Neural cell (in vitro differentiated cells): ENCODE measurements around the gene HDAC11. TPM values are rescaled to one million over a fixed set of nuclear protein-coding genes. Genes with fewer than 3 reads are reported as not detected.

Source experiments
- H2AFZ ChIP-seq: fragments of 200-600, 300-800 bp; sonication (generic), shearing (Covaris generic); 2 replicates; pipeline ENCODE4 v1.6.0; 2014; ENCODE audit warnings: low read depth, mild to moderate bottlenecking, antibody characterized with exemption, low read length, moderate library complexity
- H3F3A ChIP-seq: fragments of 200-600 bp; shearing (Covaris generic); 2 replicates; pipeline ENCODE4 v1.6.1; 2016; ENCODE audit warnings: mild to moderate bottlenecking, moderate library complexity, mixed read lengths, antibody characterized with exemption, low read length; ENCODE audit not compliant: insufficient read depth, poor library complexity, severe bottlenecking
- H3K27ac ChIP-seq: fragments of 200-600, 300-800 bp; sonication (generic), shearing (Covaris generic); 2 replicates; pipeline ENCODE4 v1.5.1; 2014; ENCODE audit warnings: mild to moderate bottlenecking, low read length, moderate library complexity
- H3K27me3 ChIP-seq: fragments of 300-800, 200-600 bp; sonication (generic), shearing (Covaris generic); 2 replicates; pipeline ENCODE4 v1.6.0; 2014; ENCODE audit warnings: mild to moderate bottlenecking, low read depth, low read length, moderate library complexity; ENCODE audit not compliant: insufficient read depth
- H3K36me3 ChIP-seq: fragments of 300-800, 200-600 bp; sonication (generic), shearing (Covaris generic); 2 replicates; pipeline ENCODE4 v1.5.1; 2014; ENCODE audit warnings: mild to moderate bottlenecking, antibody characterized with exemption, low read length, moderate library complexity; ENCODE audit not compliant: insufficient read depth
- H3K4me2 ChIP-seq: fragments of 300-800, 200-600 bp; sonication (generic), shearing (Covaris generic); 2 replicates; pipeline ENCODE4 v1.6.0; 2014; ENCODE audit warnings: mild to moderate bottlenecking, low read length
- H3K4me3 ChIP-seq: fragments of 300-800, 200-600 bp; sonication (generic), shearing (Covaris generic); 2 replicates; pipeline ENCODE4 v1.5.1; 2014; ENCODE audit warnings: mild to moderate bottlenecking, low read length, moderate library complexity
- H3K79me2 ChIP-seq: fragments of 200-600 bp; shearing (Covaris generic); replicated peaks from 2 replicates; pipeline ENCODE4 v1.6.0; 2014; ENCODE audit warnings: mild to moderate bottlenecking, low read length, moderate library complexity; ENCODE audit not compliant: insufficient read depth
- H3K9ac ChIP-seq: fragments of 300-800, 200-600 bp; sonication (generic), shearing (Covaris generic); 2 replicates; pipeline ENCODE4 v1.6.1; 2016; ENCODE audit warnings: mild to moderate bottlenecking, low read length, mixed read lengths
- H3K9me2 ChIP-seq: fragments of 200-600 bp; shearing (Covaris generic); 2 replicates; pipeline ENCODE4 v1.6.1; 2016; ENCODE audit warnings: mild to moderate bottlenecking, low read length, mixed read lengths; ENCODE audit not compliant: insufficient read depth
- H3K9me3 ChIP-seq: fragments of 200-600, 300-800 bp; sonication (generic), shearing (Covaris generic); 2 replicates; pipeline ENCODE4 v1.6.1; 2016; ENCODE audit warnings: mild to moderate bottlenecking, mixed run types, low read length, moderate library complexity, mixed read lengths
- H4K20me1 ChIP-seq: fragments of 200-600 bp; shearing (Covaris generic); 2 replicates; pipeline ENCODE4 v1.6.1; 2016; ENCODE audit warnings: mild to moderate bottlenecking, mixed run types; ENCODE audit not compliant: insufficient read depth
- CTCF ChIP-seq: fragments of 450-650 bp; IDR thresholded peaks from 2 replicates; pipeline ENCODE4 v1.5.1; 2014; ENCODE audit warnings: antibody characterized with exemption, mild to moderate bottlenecking, moderate library complexity; ENCODE audit not compliant: poor library complexity, severe bottlenecking
- EP300 ChIP-seq: fragments of 450-650 bp; conservative IDR thresholded peaks from 2 replicates; pipeline ENCODE4 v1.6.1; 2014; ENCODE audit warnings: antibody characterized with exemption, mild to moderate bottlenecking, moderate library complexity; ENCODE audit not compliant: poor library complexity, severe bottlenecking
- EZH2 ChIP-seq: fragments of 200-600, 300-800 bp; shearing (Covaris generic), sonication (generic); IDR thresholded peaks from 2 replicates; pipeline ENCODE4 v1.6.1; 2014; ENCODE audit warnings: antibody characterized with exemption, low read length, borderline replicate concordance, mild to moderate bottlenecking; ENCODE audit not compliant: insufficient read depth, poor library complexity, severe bottlenecking
- MXI1 ChIP-seq: fragments of 450-650 bp; conservative IDR thresholded peaks from 2 replicates; pipeline ENCODE4 v1.6.1; 2014; ENCODE audit warnings: antibody characterized with exemption, mild to moderate bottlenecking; ENCODE audit not compliant: poor library complexity, severe bottlenecking
- POLR2AphosphoS5 ChIP-seq: IDR thresholded peaks from 2 replicates; pipeline ENCODE4 v1.6.1; 2012
- RAD21 ChIP-seq: fragments of 450-650 bp; conservative IDR thresholded peaks from 2 replicates; pipeline ENCODE4 v1.6.1; 2014; ENCODE audit warnings: antibody characterized with exemption, mild to moderate bottlenecking, moderate library complexity
- REST ChIP-seq: IDR thresholded peaks from 2 replicates; pipeline ENCODE4 v1.6.1; 2012; ENCODE audit warnings: borderline replicate concordance
- SMC3 ChIP-seq: fragments of 450-650 bp; conservative IDR thresholded peaks from 2 replicates; pipeline ENCODE4 v1.6.1; 2014; ENCODE audit warnings: antibody characterized with exemption, mild to moderate bottlenecking, moderate library complexity; ENCODE audit not compliant: poor library complexity
- TAF1 ChIP-seq: IDR thresholded peaks from 2 replicates; pipeline ENCODE4 v1.6.1; 2012; ENCODE audit warnings: low read depth
- polyA plus RNA-seq: library from polyadenylated mRNA; depleted of rRNA; stranded (reverse); fragments of >200 nt; gene quantifications from 2 replicates; pipeline ENCODE4 v1.2.3, GENCODE V29; 2014

HDAC11 gene
- polyA plus RNA-seq, 1 donor from 2014 or later = 14.8 TPM

DNA sequence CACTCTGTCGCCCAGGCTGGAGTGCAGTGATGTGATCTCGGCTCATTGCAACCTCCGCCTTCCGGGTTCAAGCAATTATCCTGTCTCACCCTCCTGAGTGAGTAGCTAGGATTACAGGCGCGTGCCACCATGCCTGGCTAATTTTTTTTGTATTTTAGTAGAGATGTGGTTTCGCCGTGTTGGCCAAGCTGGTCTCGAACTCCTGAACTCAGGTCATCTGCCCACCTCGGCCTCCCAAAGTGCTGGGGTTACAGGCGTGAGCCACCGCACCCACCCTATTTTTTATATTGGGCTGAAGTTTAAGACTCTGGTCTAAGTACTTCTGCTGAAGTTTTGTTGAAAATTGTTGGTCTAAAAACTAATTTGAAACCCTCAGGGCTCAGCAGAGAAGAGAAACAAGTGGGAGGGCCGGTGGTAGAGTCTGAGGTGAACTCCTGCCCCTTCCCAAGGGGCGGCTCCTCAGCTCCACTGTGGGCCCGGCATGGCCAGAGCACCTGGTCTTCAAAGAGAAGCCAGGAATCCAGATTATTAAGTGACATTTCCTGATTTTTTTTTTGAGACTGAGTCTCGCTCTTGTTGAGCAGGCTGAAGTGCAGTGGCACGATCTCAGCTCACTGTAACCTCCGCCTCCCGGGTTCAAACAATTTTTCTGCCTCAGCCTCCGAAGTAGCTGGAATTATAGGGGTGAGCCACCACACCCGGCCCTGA is 4.0 kb downstream of the HDAC11 start:
- no peak overlapping the region for H3K9ac ChIP-seq
- H3K9me3 ChIP-seq = no peaks in the 10 kb centered on the region
- no peaks in the 10 kb centered on the region for H3K27me3 ChIP-seq
- H3K4me2 ChIP-seq = no peak overlapping the region
- H3K36me3 ChIP-seq = no peaks in the 10 kb centered on the region
- no peak for TF ChIP-seq SMC3
- TF ChIP-seq CTCF = no peak
- TF ChIP-seq EZH2 = no peak
- TF ChIP-seq TAF1 = no peak
- no peak for TF ChIP-seq EP300
- no peak for TF ChIP-seq RAD21
- no peak for TF ChIP-seq POLR2AphosphoS5
- no peak for TF ChIP-seq REST
- no peak for TF ChIP-seq MXI1
- H3K4me3 ChIP-seq = no peak overlapping the region
- no peaks in the 10 kb centered on the region for H3K79me2 ChIP-seq
- no peaks in the 10 kb centered on the region for H3K9me2 ChIP-seq
- no peaks in the 10 kb centered on the region for H3F3A ChIP-seq
- H3K27ac ChIP-seq = no peak overlapping the region
- H4K20me1 ChIP-seq = no peaks in the 10 kb centered on the region
- no peak overlapping the region for H2AFZ ChIP-seq

GRCh38 chr3:13484851-13485590 is 4.9 kb downstream of the HDAC11 start:
- Histone ChIP-seq H3K9ac (no peak overlapping the region), H3K27ac (no peak overlapping the region), H3K36me3 (no peaks in the 10 kb centered on the region), H3K4me3 (no peak overlapping the region), H3K9me2 (no peaks in the 10 kb centered on the region), H3K27me3 (no peaks in the 10 kb centered on the region), H2AFZ (no peak overlapping the region), H3K4me2 (no peak overlapping the region), H4K20me1 (no peaks in the 10 kb centered on the region), H3K9me3 (no peaks in the 10 kb centered on the region), H3F3A (no peaks in the 10 kb centered on the region), H3K79me2 (no peaks in the 10 kb centered on the region)
- TF ChIP-seq CTCF = no peak
- TF ChIP-seq REST = no peak
- TF ChIP-seq RAD21 = no peak
- no peak for TF ChIP-seq EP300
